SIG-M5 (cell line): ENCODE results near the gene TOMM70.
"Not testable (repeated sequence)": the region's sequence is repeated elsewhere in the genome, so short reads cannot be mapped to it uniquely, and the experiment has no call there.

Source experiments
- DNase-seq: peaks from one replicate; lab custom pipeline; 2025; lab: John Stamatoyannopoulos, UW

The TOMM70 gene

GRCh38 chr3:100400780-100401673 is at the start of gene TOMM70, which contains the start of gene LNP1:
TSS of gene TOMM70 (minus strand) at chr3:100401089. CDS start at chr3:100400949, 140 bp downstream.
TSS of gene LNP1 (plus strand) at chr3:100401539. CDS start at chr3:100429730, 28,191 bp downstream.
- DNase-seq = peak; percentile 93

GRCh38 chr3:100449214-100449613 is 48.3 kb upstream of the TOMM70 start:
- DNase-seq = no peak

GRCh38 chr3:100448079-100448478 is 47.2 kb upstream of the TOMM70 start:
- DNase-seq = no peak

GRCh38 chr3:100447067-100447466 is 46.2 kb upstream of the TOMM70 start:
- not testable (repeated sequence) for DNase-seq

GRCh38 chr3:100443690-100444089 is 42.8 kb upstream of the TOMM70 start:
- no peak for DNase-seq

- DNase-seq = no peak
These were observed 40.0 kb upstream of the TOMM70 start for GRCh38 chr3:100440895-100441294.

- DNase-seq = no peak
These were observed 37.7 kb upstream of the TOMM70 start for GRCh38 chr3:100438623-100438974.

- no peak for DNase-seq
These were observed 37.1 kb upstream of the TOMM70 start for GRCh38 chr3:100437721-100438622.

- DNase-seq = no peak
These were observed 36.1 kb upstream of the TOMM70 start for GRCh38 chr3:100436951-100437350.

GRCh38 chr3:100429187-100429716 is 28.4 kb upstream of the TOMM70 start:
- DNase-seq = no peak

- DNase-seq = no peak
These were observed 26.8 kb upstream of the TOMM70 start for GRCh38 chr3:100427699-100428098.

- no peak for DNase-seq
These were observed 25.3 kb upstream of the TOMM70 start for GRCh38 chr3:100426067-100426682.

- DNase-seq = no peak
These were observed 24.4 kb upstream of the TOMM70 start for GRCh38 chr3:100425316-100425715.

- DNase-seq = no peak
These were observed 23.4 kb upstream of the TOMM70 start for GRCh38 chr3:100424261-100424660.

- DNase-seq = no peak
These were observed 22.7 kb upstream of the TOMM70 start for GRCh38 chr3:100423611-100424010.

GRCh38 chr3:100420885-100421284 is 20.0 kb upstream of the TOMM70 start:
- no peak for DNase-seq

GRCh38 chr3:100419406-100419805 is 18.5 kb upstream of the TOMM70 start:
- peak; percentile 49 for DNase-seq

- DNase-seq = no peak
These were observed 16.0 kb upstream of the TOMM70 start for GRCh38 chr3:100416863-100417262.

- no peak for DNase-seq
These were observed 15.3 kb upstream of the TOMM70 start for GRCh38 chr3:100416176-100416575.

GRCh38 chr3:100413613-100414012 is 12.7 kb upstream of the TOMM70 start:
- no peak for DNase-seq

GRCh38 chr3:100412912-100413590 is 12.2 kb upstream of the TOMM70 start:
- DNase-seq = no peak
